A673 (cell line): ENCODE results near the gene TENM4. TPM values are rescaled to one million over a fixed set of nuclear protein-coding genes. Genes with fewer than 3 reads are reported as not detected.

Experiments
- BruUV-seq: library from RNA; stranded (reverse); fragments of 400-500 nt; replicated peaks from 2 replicates; lab custom pipeline; 2021; lab: Mats Ljungman, UMichigan
- CTCF ChIA-PET: fragments of 300-600 bp; sonication (Branson Sonifier 250); formaldehyde crosslinking; loops from one replicate; lab custom pipeline; 2022; ENCODE audit warnings: antibody characterized with exemption; lab: Charles Lee
- POLR2A ChIA-PET: fragments of 300-600 bp; sonication (Branson Sonifier 250); formaldehyde crosslinking; loops from one replicate; lab custom pipeline; 2022; ENCODE audit warnings: antibody characterized with exemption; ENCODE audit not compliant: low non-redundant PET; lab: Charles Lee
- DNase-seq: peaks from one replicate; pipeline ENCODE4 v3.0.0-alpha.2; 2015; ENCODE audit warnings: low spot score
- H3K27ac ChIP-seq: fragments of 200-600 bp; sonication (generic); 2 replicates; pipeline ENCODE4 v1.5.1; 2016; ENCODE audit warnings: mixed run types, low read depth, mild to moderate bottlenecking, mixed read lengths, antibody characterized with exemption, low read length; ENCODE audit not compliant: poor library complexity, severe bottlenecking
- H3K27me3 ChIP-seq: fragments of 200-600 bp; sonication (generic); replicated peaks from 2 replicates; pipeline ENCODE4 v1.6.1; 2017; ENCODE audit warnings: mixed run types, low read depth, mild to moderate bottlenecking, mixed read lengths, antibody characterized with exemption, low read length; ENCODE audit not compliant: insufficient read depth, poor library complexity
- H3K36me3 ChIP-seq: fragments of 200-600 bp; sonication (generic); 2 replicates; pipeline ENCODE4 v1.6.1; 2016; ENCODE audit warnings: mixed run types, mild to moderate bottlenecking, mixed read lengths, antibody characterized with exemption, low read length; ENCODE audit not compliant: insufficient read depth, poor library complexity, severe bottlenecking
- H3K4me1 ChIP-seq: fragments of 200-600 bp; sonication (generic); 2 replicates; pipeline ENCODE4 v1.6.1; 2017; ENCODE audit warnings: mixed run types, mild to moderate bottlenecking, mixed read lengths, antibody characterized with exemption, low read length; ENCODE audit not compliant: insufficient read depth, poor library complexity, severe bottlenecking
- H3K4me3 ChIP-seq: fragments of 200-600 bp; sonication (generic); 2 replicates; pipeline ENCODE4 v1.5.1; 2016; ENCODE audit warnings: low read depth, mixed run types, mild to moderate bottlenecking, mixed read lengths, low read length; ENCODE audit not compliant: poor library complexity, severe bottlenecking
- H3K9me3 ChIP-seq: fragments of 200-600 bp; sonication (generic); 2 replicates; pipeline ENCODE4 v1.6.1; 2016; ENCODE audit warnings: mixed run types, low read depth, mild to moderate bottlenecking, mixed read lengths, antibody characterized with exemption, low read length; ENCODE audit not compliant: poor library complexity, severe bottlenecking
- EZH2 ChIP-seq: fragments of 200-600 bp; sonication (generic); IDR thresholded peaks from 2 replicates; pipeline ENCODE4 v1.6.1; 2017; ENCODE audit warnings: borderline replicate concordance, low read depth, mild to moderate bottlenecking, mixed read lengths, antibody characterized with exemption, low read length; ENCODE audit not compliant: poor library complexity, severe bottlenecking
- intact Hi-C: fragments of 100-400 bp; cut with micrococcal nuclease; formaldehyde crosslinking; loops from one replicate; pipeline ENCODE4 v1.10.0; 2022; ENCODE audit not compliant: unreplicated experiment
- total RNA-seq: library from RNA; stranded (reverse); gene quantifications from 2 replicates; pipeline ENCODE4 v1.2.3, GENCODE V29; 2021
- TF ChIP-seq, protein P1 (sequence below): fragments of 300-800, 200-600 bp; sonication (generic); conservative IDR thresholded peaks from 2 replicates; pipeline ENCODE4 v1.5.1; 2017; ENCODE audit warnings: low read depth, mild to moderate bottlenecking, antibody characterized with exemption, low read length, moderate library complexity, mixed read lengths

Gene TENM4
- total RNA-seq, 1 experiment from 2014 or later, result 0.11 TPM

DNA sequence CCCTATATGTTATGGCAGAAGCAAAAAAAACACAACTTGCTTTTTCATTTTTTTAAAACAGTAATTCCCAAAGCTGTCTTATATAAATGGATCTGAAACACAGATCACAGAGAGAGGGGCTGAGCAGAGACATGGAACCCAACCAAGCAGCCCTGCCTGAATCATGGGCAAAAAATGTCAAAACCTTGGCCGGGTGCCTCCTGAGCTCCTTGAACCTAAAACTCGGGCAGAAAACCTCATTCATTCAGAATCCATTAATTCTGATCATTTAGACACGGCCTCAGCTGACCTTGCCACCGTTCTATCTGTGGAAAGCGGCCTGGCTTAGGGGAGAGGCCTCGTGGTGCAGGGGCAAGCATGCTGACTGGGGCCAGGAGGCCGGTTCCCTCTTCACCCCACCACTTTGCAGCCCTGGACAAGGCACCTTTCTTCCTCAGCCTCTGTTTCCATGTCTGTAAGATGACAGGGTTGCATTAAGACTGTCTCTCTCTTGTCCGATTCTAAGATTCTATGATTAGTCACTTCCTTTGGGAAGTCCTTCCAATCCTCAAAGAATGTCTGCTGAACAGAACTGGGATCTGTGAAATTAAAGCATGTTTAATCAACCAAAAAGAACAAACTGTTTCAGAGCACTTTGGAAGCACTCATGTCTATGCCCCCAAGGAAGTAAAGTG is 26.0 kb downstream of the TENM4 start:
- Histone ChIP-seq H3K4me3 (no peak overlapping the region), H3K27ac (no peak overlapping the region), H3K27me3 (no peaks in the 10 kb centered on the region), H3K36me3 (no peaks in the 10 kb centered on the region), H3K9me3 (no peaks in the 10 kb centered on the region), H3K4me1 (no peaks in the 10 kb centered on the region)
- no TSS peak for BruUV-seq
- POLR2A ChIA-PET, result interaction anchor here (0.6 kb wide), 2 partner anchors 37 to 777 kb away, joined by 3 to 21 read pairs; no protein-coding TSS in a partner anchor
- CTCF ChIA-PET, result no interaction called here
- no peak for DNase-seq
- intact Hi-C loops, result no loop called here
- TF ChIP-seq, protein P1, sequence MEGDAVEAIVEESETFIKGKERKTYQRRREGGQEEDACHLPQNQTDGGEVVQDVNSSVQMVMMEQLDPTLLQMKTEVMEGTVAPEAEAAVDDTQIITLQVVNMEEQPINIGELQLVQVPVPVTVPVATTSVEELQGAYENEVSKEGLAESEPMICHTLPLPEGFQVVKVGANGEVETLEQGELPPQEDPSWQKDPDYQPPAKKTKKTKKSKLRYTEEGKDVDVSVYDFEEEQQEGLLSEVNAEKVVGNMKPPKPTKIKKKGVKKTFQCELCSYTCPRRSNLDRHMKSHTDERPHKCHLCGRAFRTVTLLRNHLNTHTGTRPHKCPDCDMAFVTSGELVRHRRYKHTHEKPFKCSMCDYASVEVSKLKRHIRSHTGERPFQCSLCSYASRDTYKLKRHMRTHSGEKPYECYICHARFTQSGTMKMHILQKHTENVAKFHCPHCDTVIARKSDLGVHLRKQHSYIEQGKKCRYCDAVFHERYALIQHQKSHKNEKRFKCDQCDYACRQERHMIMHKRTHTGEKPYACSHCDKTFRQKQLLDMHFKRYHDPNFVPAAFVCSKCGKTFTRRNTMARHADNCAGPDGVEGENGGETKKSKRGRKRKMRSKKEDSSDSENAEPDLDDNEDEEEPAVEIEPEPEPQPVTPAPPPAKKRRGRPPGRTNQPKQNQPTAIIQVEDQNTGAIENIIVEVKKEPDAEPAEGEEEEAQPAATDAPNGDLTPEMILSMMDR, result no peak
- TF ChIP-seq EZH2, result no peak

- Histone ChIP-seq H3K27ac (no peak overlapping the region), H3K9me3 (no peaks in the 10 kb centered on the region), H3K4me1 (no peaks in the 10 kb centered on the region), H3K36me3 (no peaks in the 10 kb centered on the region), H3K27me3 (no peaks in the 10 kb centered on the region), H3K4me3 (no peak overlapping the region)
- CTCF ChIA-PET, result no interaction called here
- no peak for DNase-seq
- intact Hi-C loops, result no loop called here
- no TSS peak for BruUV-seq
- TF ChIP-seq, protein P1, result no peak
- no peak for TF ChIP-seq EZH2
- POLR2A ChIA-PET, result interaction anchor here (0.6 kb wide), 2 partner anchors 38 to 777 kb away, joined by 3 to 21 read pairs; no protein-coding TSS in a partner anchor
Observed at GRCh38 chr11:79414041-79414440, 26.8 kb downstream of the TENM4 start.

DNA sequence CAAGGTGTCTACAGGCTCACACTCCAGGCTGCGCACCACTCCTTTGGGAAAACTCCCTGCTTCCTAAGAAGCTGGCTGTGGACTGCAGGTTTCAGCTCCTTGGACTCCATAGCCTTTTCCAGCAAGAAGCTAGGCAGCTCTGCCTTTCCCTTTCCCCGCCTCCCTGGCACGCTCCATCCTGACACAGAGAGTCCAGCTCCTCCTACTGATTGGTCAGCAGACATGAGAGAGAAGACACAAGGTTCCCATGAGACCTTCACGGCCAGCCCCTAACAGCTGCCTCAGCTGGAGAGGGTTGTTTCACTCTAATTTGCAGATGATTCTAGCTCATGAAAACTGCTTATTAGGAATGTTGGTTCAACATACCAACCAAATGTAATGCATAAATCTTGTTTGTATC is 27.6 kb downstream of the TENM4 start:
- no TSS peak for BruUV-seq
- Histone ChIP-seq H3K4me1 (no peaks in the 10 kb centered on the region), H3K36me3 (no peaks in the 10 kb centered on the region), H3K27ac (no peak overlapping the region), H3K4me3 (no peak overlapping the region), H3K9me3 (no peaks in the 10 kb centered on the region), H3K27me3 (no peaks in the 10 kb centered on the region)
- ChIA-PET POLR2A (no interaction called here), CTCF (no interaction called here)
- intact Hi-C loops, result no loop called here
- TF ChIP-seq EZH2, result no peak
- TF ChIP-seq, protein P1, result no peak
- DNase-seq, result peak; percentile 65
